Activated naive CD8-positive, alpha-beta T cell treated with anti-CD3 and anti-CD28 coated beads, Interleukin-2, amount 50 U/mL, for 24 hours (primary cell): Measurements from ENCODE around the gene KCNK6.

Experiments used
- ATAC-seq: fragments of 150-1000 bp; cut with Tn5 transposase; one replicate; pipeline ENCODE4 v1.10.0; 2021
- DNase-seq: peaks from one replicate; pipeline ENCODE4 v3.0.0; 2021
- H3K27ac Mint-ChIP-seq: one replicate; pipeline ENCODE4 v1.8.0; 2021; ENCODE audit warnings: mild to moderate bottlenecking, mixed read lengths
- H3K27me3 Mint-ChIP-seq: one replicate; pipeline ENCODE4 v1.8.0; 2021; ENCODE audit warnings: mixed read lengths
- H3K36me3 Mint-ChIP-seq: one replicate; pipeline ENCODE4 v1.8.0; 2021; ENCODE audit warnings: low read depth, mixed read lengths
- H3K4me1 Mint-ChIP-seq: one replicate; pipeline ENCODE4 v1.8.0; 2021; ENCODE audit warnings: mixed read lengths
- H3K4me3 Mint-ChIP-seq: one replicate; pipeline ENCODE4 v1.8.0; 2021; ENCODE audit warnings: mild to moderate bottlenecking, moderate library complexity, mixed read lengths
- H3K9me3 Mint-ChIP-seq: one replicate; pipeline ENCODE4 v1.8.0; 2021; ENCODE audit warnings: mixed read lengths

KCNK6 gene

GRCh38 chr19:38319421-38320258 is at the start of gene KCNK6:
Gene KCNK6 (plus strand): TSS chr19:38319845. CDS start chr19:38319951, 106 bp downstream.
- H3K4me1 Mint-ChIP-seq: peaks cover 48% of the 10 kb centered on the region
- peak; percentile 6 for ATAC-seq

GRCh38 chr19:38270587-38271167 is 49.0 kb upstream of the KCNK6 start:
- DNase-seq: no peak
- no peak overlapping the region for H3K27ac Mint-ChIP-seq
- no peaks in the 10 kb centered on the region for H3K27me3 Mint-ChIP-seq
- H3K36me3 Mint-ChIP-seq: no peaks in the 10 kb centered on the region
- H3K4me3 Mint-ChIP-seq: no peak overlapping the region
- H3K4me1 Mint-ChIP-seq: peaks cover 13% of the 10 kb centered on the region
- no peaks in the 10 kb centered on the region for H3K9me3 Mint-ChIP-seq
- ATAC-seq: no peak

More at GRCh38 chr19:38319421-38320258, at the start of gene KCNK6:
- no peaks in the 10 kb centered on the region for H3K9me3 Mint-ChIP-seq
- H3K36me3 Mint-ChIP-seq: no peaks in the 10 kb centered on the region
- H3K27me3 Mint-ChIP-seq: peaks cover 1% of the 10 kb centered on the region
- DNase-seq: peak; percentile 62
- H3K4me3 Mint-ChIP-seq: peak within 1 kb of the TSS; percentile 81
- peak within 1 kb of the TSS; percentile 46 for H3K27ac Mint-ChIP-seq

- no peak for DNase-seq
- Mint-ChIP-seq H3K4me1 (peaks cover 7% of the 10 kb centered on the region), H3K27me3 (no peaks in the 10 kb centered on the region), H3K27ac (no peak overlapping the region), H3K9me3 (no peaks in the 10 kb centered on the region), H3K4me3 (no peak overlapping the region), H3K36me3 (no peaks in the 10 kb centered on the region)
- no peak for ATAC-seq
These were observed 46.1 kb upstream of the KCNK6 start for GRCh38 chr19:38273499-38273898.

- H3K9me3 Mint-ChIP-seq: no peaks in the 10 kb centered on the region
- no peak overlapping the region for H3K4me3 Mint-ChIP-seq
- no peak overlapping the region for H3K27ac Mint-ChIP-seq
- H3K4me1 Mint-ChIP-seq: peaks cover 7% of the 10 kb centered on the region
- ATAC-seq (no peak), DNase-seq (no peak)
- H3K27me3 Mint-ChIP-seq: no peaks in the 10 kb centered on the region
- H3K36me3 Mint-ChIP-seq: no peaks in the 10 kb centered on the region
These were observed 44.9 kb upstream of the KCNK6 start for GRCh38 chr19:38274739-38275138.

GRCh38 chr19:38276942-38277517 is 42.6 kb upstream of the KCNK6 start:
- Mint-ChIP-seq H3K4me1 (peaks cover 5% of the 10 kb centered on the region), H3K27me3 (no peaks in the 10 kb centered on the region), H3K27ac (no peak overlapping the region), H3K36me3 (no peaks in the 10 kb centered on the region), H3K9me3 (no peaks in the 10 kb centered on the region), H3K4me3 (no peak overlapping the region)
- no peak for ATAC-seq
- DNase-seq: no peak

- H3K4me3 Mint-ChIP-seq: no peak overlapping the region
- H3K36me3 Mint-ChIP-seq: no peaks in the 10 kb centered on the region
- H3K4me1 Mint-ChIP-seq: peaks cover 7% of the 10 kb centered on the region
- ATAC-seq (no peak), DNase-seq (no peak)
- no peak overlapping the region for H3K27ac Mint-ChIP-seq
- no peaks in the 10 kb centered on the region for H3K27me3 Mint-ChIP-seq
- no peaks in the 10 kb centered on the region for H3K9me3 Mint-ChIP-seq
These were observed 42.1 kb upstream of the KCNK6 start for GRCh38 chr19:38277549-38277948.

GRCh38 chr19:38277969-38278680 is 41.5 kb upstream of the KCNK6 start:
- no peak overlapping the region for H3K4me3 Mint-ChIP-seq
- no peaks in the 10 kb centered on the region for H3K27me3 Mint-ChIP-seq
- ATAC-seq (no peak), DNase-seq (no peak)
- peaks cover 7% of the 10 kb centered on the region for H3K4me1 Mint-ChIP-seq
- H3K9me3 Mint-ChIP-seq: no peaks in the 10 kb centered on the region
- H3K27ac Mint-ChIP-seq: no peak overlapping the region
- no peaks in the 10 kb centered on the region for H3K36me3 Mint-ChIP-seq

- H3K36me3 Mint-ChIP-seq: no peaks in the 10 kb centered on the region
- no peaks in the 10 kb centered on the region for H3K27me3 Mint-ChIP-seq
- H3K9me3 Mint-ChIP-seq: no peaks in the 10 kb centered on the region
- no peak overlapping the region for H3K4me3 Mint-ChIP-seq
- ATAC-seq (no peak), DNase-seq (no peak)
- peaks cover 7% of the 10 kb centered on the region for H3K4me1 Mint-ChIP-seq
- H3K27ac Mint-ChIP-seq: no peak overlapping the region
These were observed 40.9 kb upstream of the KCNK6 start for GRCh38 chr19:38278751-38279150.

GRCh38 chr19:38280030-38280921 is 39.4 kb upstream of the KCNK6 start:
- no peak overlapping the region for H3K4me3 Mint-ChIP-seq
- DNase-seq (no peak), ATAC-seq (no peak)
- H3K4me1 Mint-ChIP-seq: peaks cover 7% of the 10 kb centered on the region
- no peak overlapping the region for H3K27ac Mint-ChIP-seq
- H3K36me3 Mint-ChIP-seq: no peaks in the 10 kb centered on the region
- H3K9me3 Mint-ChIP-seq: no peaks in the 10 kb centered on the region
- H3K27me3 Mint-ChIP-seq: no peaks in the 10 kb centered on the region

DNA sequence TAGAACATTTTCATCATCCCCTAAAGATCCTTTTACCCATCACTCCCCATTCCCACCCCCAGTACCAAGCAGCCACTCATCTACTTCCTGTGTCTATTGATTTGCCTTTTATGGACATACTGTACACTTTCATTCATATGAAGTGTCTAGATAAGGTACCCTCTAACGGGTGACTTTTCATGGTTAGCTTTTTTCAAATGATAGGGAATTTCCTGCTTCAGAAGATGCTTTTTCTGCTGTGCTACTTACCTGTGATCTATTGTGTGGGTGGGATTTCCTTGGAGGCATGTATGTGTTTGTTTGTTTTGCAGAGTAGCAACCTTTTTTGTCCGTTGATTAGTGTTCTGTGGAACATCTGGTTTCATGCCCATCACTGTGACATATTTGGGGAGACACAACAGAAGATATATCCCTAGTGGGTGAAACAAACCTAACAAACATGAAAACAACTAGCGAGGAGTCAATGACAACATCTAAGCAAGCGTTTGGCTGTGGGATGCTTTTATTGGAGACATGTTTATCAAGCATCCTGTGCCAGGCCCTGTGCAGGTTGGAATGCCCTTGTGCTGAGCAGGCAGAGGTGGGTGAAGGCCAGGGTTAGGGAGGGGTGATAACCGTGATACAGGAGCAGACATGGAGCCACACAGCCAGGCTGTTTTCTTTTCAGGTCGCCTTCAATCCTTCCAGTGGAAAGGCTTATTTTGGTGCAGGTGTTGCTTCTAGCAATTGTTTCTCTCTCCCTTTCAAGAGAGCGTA is 37.7 kb upstream of the KCNK6 start:
- Mint-ChIP-seq H3K9me3 (no peaks in the 10 kb centered on the region), H3K27ac (peak overlapping the region; percentile 8), H3K4me1 (peaks cover 7% of the 10 kb centered on the region), H3K36me3 (no peaks in the 10 kb centered on the region), H3K4me3 (no peak overlapping the region), H3K27me3 (no peaks in the 10 kb centered on the region)
- DNase-seq: no peak
- peak; percentile 49 for ATAC-seq

DNA sequence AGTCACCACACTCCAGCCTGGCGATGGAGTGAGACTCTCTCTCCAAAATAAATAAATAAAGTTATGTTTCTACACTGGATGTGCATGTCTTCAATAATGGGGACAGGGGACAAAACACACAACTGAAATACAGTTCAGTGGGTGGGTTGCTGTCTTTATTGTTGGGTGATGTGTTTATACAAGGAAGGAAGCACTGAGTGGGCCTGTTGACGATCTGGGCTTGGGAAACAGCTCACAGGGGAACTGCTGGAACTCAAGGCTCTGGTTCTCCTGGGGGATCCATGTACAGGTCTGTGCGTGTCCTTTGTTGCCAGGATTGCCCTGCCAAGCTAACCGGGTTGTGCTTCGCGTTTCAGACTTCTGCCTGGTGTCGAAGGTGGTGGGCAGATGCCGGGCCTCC is 36.4 kb upstream of the KCNK6 start:
- H3K9me3 Mint-ChIP-seq: no peaks in the 10 kb centered on the region
- peaks cover 7% of the 10 kb centered on the region for H3K4me1 Mint-ChIP-seq
- H3K27ac Mint-ChIP-seq: no peak overlapping the region
- ATAC-seq (no peak), DNase-seq (no peak)
- H3K4me3 Mint-ChIP-seq: no peak overlapping the region
- no peaks in the 10 kb centered on the region for H3K36me3 Mint-ChIP-seq
- no peaks in the 10 kb centered on the region for H3K27me3 Mint-ChIP-seq

DNA sequence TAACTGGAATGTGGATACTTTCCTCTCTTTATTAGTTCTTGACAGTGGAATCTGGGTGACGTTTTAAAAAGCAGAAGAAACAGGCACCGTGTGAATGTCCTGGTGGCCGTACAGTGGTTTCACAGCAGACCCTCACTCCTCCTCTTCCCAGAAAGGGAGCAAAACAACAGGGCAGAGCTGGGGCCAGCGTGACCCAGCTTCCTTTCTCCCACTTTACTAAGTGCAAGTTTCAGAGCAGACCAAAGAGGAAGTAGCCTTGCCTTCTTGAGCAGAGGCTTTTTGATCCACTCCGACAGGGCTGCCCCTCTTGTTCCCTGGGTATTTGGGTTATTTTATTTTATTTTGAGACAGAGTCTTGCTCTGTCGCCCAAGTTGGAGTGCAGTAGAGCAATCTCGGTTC is 35.2 kb upstream of the KCNK6 start:
- peaks cover 7% of the 10 kb centered on the region for H3K4me1 Mint-ChIP-seq
- DNase-seq (no peak), ATAC-seq (no peak)
- no peak overlapping the region for H3K4me3 Mint-ChIP-seq
- H3K27me3 Mint-ChIP-seq: no peaks in the 10 kb centered on the region
- no peaks in the 10 kb centered on the region for H3K9me3 Mint-ChIP-seq
- no peaks in the 10 kb centered on the region for H3K36me3 Mint-ChIP-seq
- no peak overlapping the region for H3K27ac Mint-ChIP-seq

DNA sequence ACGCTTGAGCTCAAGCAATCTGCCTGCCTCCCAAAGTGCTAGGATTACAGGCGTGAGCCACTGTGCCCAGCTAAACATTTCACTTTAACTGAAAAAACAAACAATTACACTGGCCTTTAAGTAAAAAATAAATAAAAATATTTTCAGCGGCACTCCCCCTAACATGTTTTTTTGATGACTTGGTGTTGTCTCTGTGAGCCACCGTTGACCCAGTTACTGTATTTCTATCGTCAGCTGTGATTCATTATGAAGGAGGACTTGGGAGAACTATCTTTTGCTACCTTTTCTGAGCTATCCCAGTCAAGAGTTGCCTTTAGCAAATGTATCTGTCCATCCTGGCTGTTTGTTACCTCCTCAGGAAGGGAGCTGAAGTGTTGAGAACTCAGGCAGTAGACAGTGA is 34.1 kb upstream of the KCNK6 start:
- ATAC-seq (no peak), DNase-seq (no peak)
- Mint-ChIP-seq H3K36me3 (no peaks in the 10 kb centered on the region), H3K9me3 (no peaks in the 10 kb centered on the region), H3K27me3 (no peaks in the 10 kb centered on the region), H3K27ac (no peak overlapping the region), H3K4me3 (no peak overlapping the region), H3K4me1 (peaks cover 7% of the 10 kb centered on the region)
